Activated CD4-positive, alpha-beta T cell treated with anti-CD3 and anti-CD28 coated beads, Interleukin-2, amount 10 ng/mL, durations not matched to agents 7 days and 5 days (primary cell): Measurements from ENCODE around the gene HIVEP3. TPM values are rescaled to one million over a fixed set of nuclear protein-coding genes. Genes with fewer than 3 reads are reported as not detected.

Source experiments
- CTCF ChIA-PET: fragments of 350-600 bp; sonication (Branson Sonifier 250); formaldehyde crosslinking; loops from one replicate; lab custom pipeline; 2021; ENCODE audit warnings: antibody characterized with exemption; lab: Charles Lee
- POLR2A ChIA-PET: fragments of 350-600 bp; sonication (Branson Sonifier 250); formaldehyde crosslinking; loops from one replicate; lab custom pipeline; 2021; ENCODE audit warnings: antibody characterized with exemption; lab: Charles Lee
- DNase-seq: peaks from one replicate; pipeline ENCODE4 v3.0.0-alpha.2; 2020
- H3K27ac Mint-ChIP-seq: one replicate; pipeline ENCODE4 v1.8.0; 2021; ENCODE audit warnings: mild to moderate bottlenecking, moderate library complexity, mixed read lengths
- H3K27me3 Mint-ChIP-seq: one replicate; pipeline ENCODE4 v1.8.0; 2021; ENCODE audit warnings: mixed read lengths
- H3K36me3 Mint-ChIP-seq: one replicate; pipeline ENCODE4 v1.8.0; 2021; ENCODE audit warnings: low read depth, mixed read lengths
- H3K4me1 Mint-ChIP-seq: one replicate; pipeline ENCODE4 v1.8.0; 2021; ENCODE audit warnings: mixed read lengths
- H3K4me3 Mint-ChIP-seq: one replicate; pipeline ENCODE4 v1.8.0; 2021; ENCODE audit warnings: mild to moderate bottlenecking, moderate library complexity, mixed read lengths
- H3K9me3 Mint-ChIP-seq: one replicate; pipeline ENCODE4 v1.8.0; 2021; ENCODE audit warnings: mixed read lengths
- total RNA-seq, 2 experiments: library from RNA; stranded (reverse); gene quantifications; one replicate each; pipeline ENCODE4 v1.2.3, GENCODE V29; 2021

The HIVEP3 gene
- total RNA-seq, 2 experiments from 2014 or later = 18.4 to 21.5 TPM

GRCh38 chr1:41827991-41828570 lies 90.6 kb downstream of the HIVEP3 start:
- Mint-ChIP-seq H3K9me3 (peaks cover 2% of the 10 kb centered on the region), H3K4me3 (no peak overlapping the region), H3K27me3 (peaks cover 2% of the 10 kb centered on the region), H3K36me3 (no peaks in the 10 kb centered on the region), H3K27ac (no peak overlapping the region), H3K4me1 (no peaks in the 10 kb centered on the region)
- ChIA-PET CTCF (no interaction called here), POLR2A (no interaction called here)
- no peak for DNase-seq

DNA sequence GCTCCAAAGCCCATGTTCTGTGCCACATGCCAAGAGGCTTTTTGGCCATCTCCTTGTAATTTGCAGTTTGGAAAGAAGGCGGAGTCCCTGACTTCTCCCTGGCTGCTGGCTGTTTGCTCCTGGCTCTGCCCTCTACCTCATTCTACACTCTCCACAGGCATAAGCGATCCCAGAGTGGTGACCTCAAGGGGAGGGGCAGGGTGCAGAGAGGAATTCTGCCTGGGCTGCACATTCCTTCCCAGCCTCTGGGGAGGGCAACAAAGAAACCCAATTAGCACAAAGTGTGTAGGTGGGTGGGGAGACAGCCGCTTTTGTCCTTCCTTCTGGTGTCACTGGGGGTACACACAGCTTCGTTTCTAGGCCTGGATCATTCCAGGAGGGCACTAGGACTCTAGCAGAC lies 95.3 kb downstream of the HIVEP3 start:
- Mint-ChIP-seq H3K9me3 (peaks cover 2% of the 10 kb centered on the region), H3K4me1 (peaks cover 10% of the 10 kb centered on the region), H3K27me3 (peaks cover 6% of the 10 kb centered on the region), H3K36me3 (no peaks in the 10 kb centered on the region), H3K27ac (no peak overlapping the region), H3K4me3 (no peak overlapping the region)
- ChIA-PET POLR2A (no interaction called here), CTCF (interaction anchor here (1.2 kb wide), 1 partner anchor 263 kb away, joined by 3 read pairs; no protein-coding TSS in a partner anchor)
- DNase-seq = no peak

DNA sequence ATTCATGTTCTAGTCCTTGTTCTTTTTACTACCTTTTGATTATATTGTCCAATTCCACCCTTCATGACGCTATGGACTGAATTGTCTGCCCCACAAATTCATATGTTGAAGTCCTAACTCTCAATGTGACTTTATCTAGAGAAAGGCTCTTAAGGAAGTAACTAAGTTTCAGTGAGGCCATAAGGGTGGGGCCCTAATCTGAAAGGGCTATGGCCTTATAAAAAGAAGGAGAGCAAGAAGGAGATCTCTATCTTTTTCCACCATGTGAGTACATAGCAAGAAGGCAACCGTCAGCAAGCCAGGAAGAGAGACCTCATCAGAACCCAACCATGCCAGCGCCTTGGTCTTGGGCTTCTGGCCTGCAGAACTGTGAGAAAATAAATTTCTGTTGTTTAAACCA lies 95.9 kb downstream of the HIVEP3 start:
- ChIA-PET CTCF (interaction anchor here (1.2 kb wide), 1 partner anchor 262 kb away, joined by 3 read pairs; no protein-coding TSS in a partner anchor), POLR2A (no interaction called here)
- no peak overlapping the region for H3K4me3 Mint-ChIP-seq
- H3K4me1 Mint-ChIP-seq = peaks cover 10% of the 10 kb centered on the region
- no peak overlapping the region for H3K27ac Mint-ChIP-seq
- no peak for DNase-seq
- peaks cover 6% of the 10 kb centered on the region for H3K27me3 Mint-ChIP-seq
- peaks cover 2% of the 10 kb centered on the region for H3K9me3 Mint-ChIP-seq
- H3K36me3 Mint-ChIP-seq = no peaks in the 10 kb centered on the region

DNA sequence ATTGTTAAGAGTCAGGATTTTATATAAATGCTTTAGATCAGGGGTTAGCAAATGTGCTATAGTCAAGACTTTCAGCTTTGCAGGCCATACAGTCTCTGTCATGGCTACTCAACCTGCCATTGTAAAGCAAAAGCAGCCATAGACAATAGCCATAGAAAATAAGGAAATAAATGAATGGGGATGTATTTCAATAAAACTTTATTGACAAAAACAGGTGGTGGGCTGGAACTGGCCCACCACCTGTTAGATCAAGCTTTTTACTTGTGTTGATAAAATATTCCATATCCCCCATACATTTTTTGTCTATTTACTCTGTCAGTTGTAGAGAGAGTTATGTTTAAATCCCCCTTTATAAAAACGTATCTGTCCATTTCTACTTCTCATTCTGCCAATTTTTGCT lies 98.9 kb downstream of the HIVEP3 start:
- POLR2A ChIA-PET = no interaction called here
- Mint-ChIP-seq H3K27ac (no peak overlapping the region), H3K27me3 (peaks cover 6% of the 10 kb centered on the region), H3K36me3 (no peaks in the 10 kb centered on the region), H3K4me1 (peaks cover 10% of the 10 kb centered on the region), H3K4me3 (no peak overlapping the region), H3K9me3 (no peaks in the 10 kb centered on the region)
- no peak for DNase-seq
- CTCF ChIA-PET = no interaction called here

- Mint-ChIP-seq H3K4me1 (peaks cover 10% of the 10 kb centered on the region), H3K27ac (no peak overlapping the region), H3K4me3 (no peak overlapping the region), H3K9me3 (no peaks in the 10 kb centered on the region), H3K36me3 (no peaks in the 10 kb centered on the region), H3K27me3 (peaks cover 6% of the 10 kb centered on the region)
- no peak for DNase-seq
- CTCF ChIA-PET = no interaction called here
- POLR2A ChIA-PET = no interaction called here
Measured at GRCh38 chr1:41819069-41819468, 99.7 kb downstream of the HIVEP3 start.

- Mint-ChIP-seq H3K9me3 (no peaks in the 10 kb centered on the region), H3K4me1 (peaks cover 26% of the 10 kb centered on the region), H3K27ac (no peak overlapping the region), H3K27me3 (peaks cover 4% of the 10 kb centered on the region), H3K36me3 (no peaks in the 10 kb centered on the region), H3K4me3 (no peak overlapping the region)
- no peak for DNase-seq
- POLR2A ChIA-PET = no interaction called here
- CTCF ChIA-PET = no interaction called here
Measured at GRCh38 chr1:41816061-41816460, 102.7 kb downstream of the HIVEP3 start.

DNA sequence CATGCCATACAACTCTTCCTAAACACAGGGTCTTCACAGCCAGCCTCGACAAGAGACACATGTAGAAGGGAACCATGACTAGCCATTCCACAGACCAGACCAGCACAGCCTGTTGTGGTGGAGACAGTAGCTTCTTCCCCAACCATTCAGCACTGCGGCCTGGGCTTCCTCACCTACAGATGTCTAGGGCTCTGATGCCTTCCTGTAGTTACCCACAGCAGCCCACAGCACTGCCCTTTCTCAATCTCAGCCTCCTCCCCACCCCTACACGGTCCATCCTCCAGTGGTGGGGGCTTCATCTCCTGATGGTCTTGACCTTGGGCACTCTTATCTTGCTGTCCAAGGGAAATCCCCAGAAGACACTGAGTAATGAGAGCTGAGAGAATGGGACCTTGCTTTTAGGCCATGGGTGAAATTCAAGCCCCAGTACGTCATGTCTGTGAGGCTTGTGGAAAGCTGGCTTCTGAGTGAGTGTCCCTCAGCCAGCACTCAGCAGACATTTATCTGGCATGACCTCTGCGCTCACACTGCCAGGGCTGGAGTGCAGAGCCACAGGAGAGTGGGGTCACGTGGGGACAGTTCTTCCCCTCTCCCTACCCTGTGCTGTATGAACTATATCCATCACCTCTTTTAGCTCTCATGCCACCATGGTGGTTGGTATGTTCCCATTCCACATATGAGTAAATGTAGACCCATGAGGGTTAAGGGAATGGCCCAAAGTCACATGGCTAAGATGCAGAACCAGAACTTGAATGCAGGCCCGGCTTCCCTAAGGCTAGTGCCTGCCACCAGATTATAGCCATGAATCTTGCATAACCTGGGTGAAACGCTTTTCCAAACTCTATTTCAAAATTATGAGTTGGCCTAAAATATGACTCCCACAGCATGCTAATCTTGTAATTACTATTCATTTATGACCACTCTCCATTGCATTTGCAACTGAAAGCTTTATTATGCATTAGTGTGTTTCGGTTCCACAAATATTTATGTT lies 104.7 kb downstream of the HIVEP3 start:
- peaks cover under 1% of the 10 kb centered on the region for H3K27me3 Mint-ChIP-seq
- peaks cover 39% of the 10 kb centered on the region for H3K4me1 Mint-ChIP-seq
- no peak for DNase-seq
- ChIA-PET CTCF (interaction anchor here (0.7 to 1.2 kb wide), 2 partner anchors 161 to 321 kb away, joined by 3 read pairs; no protein-coding TSS in a partner anchor), POLR2A (no interaction called here)
- H3K36me3 Mint-ChIP-seq = no peaks in the 10 kb centered on the region
- no peak overlapping the region for H3K27ac Mint-ChIP-seq
- H3K4me3 Mint-ChIP-seq = no peak overlapping the region
- no peaks in the 10 kb centered on the region for H3K9me3 Mint-ChIP-seq

- Mint-ChIP-seq H3K4me3 (no peak overlapping the region), H3K4me1 (peaks cover 39% of the 10 kb centered on the region), H3K36me3 (no peaks in the 10 kb centered on the region), H3K27me3 (no peaks in the 10 kb centered on the region), H3K27ac (no peak overlapping the region), H3K9me3 (no peaks in the 10 kb centered on the region)
- DNase-seq = no peak
- ChIA-PET CTCF (interaction anchor here (0.7 to 1.4 kb wide), 3 partner anchors 85 to 321 kb away, joined by 3 read pairs; no protein-coding TSS in a partner anchor), POLR2A (no interaction called here)
Measured at GRCh38 chr1:41813226-41813625, 105.5 kb downstream of the HIVEP3 start.

DNA sequence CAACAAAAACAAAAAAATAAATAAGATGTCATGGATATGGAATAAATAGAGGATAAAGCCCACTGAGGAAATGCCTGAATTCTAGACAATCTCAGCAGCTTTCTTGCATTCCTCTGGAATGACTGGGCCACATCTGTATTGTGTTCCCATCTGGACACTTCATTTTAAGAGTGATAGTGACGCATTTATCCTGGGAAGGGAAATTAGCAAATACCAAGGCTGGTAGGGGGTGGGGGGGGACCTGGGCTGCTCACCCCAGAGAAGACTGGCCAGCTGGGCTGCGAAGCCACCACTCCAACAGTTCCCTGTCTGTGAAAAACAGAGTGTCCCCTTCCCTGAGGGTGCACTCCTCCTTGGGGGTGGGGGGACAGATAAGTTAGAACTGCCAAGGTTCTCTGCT lies 106.3 kb downstream of the HIVEP3 start:
- no peaks in the 10 kb centered on the region for H3K27me3 Mint-ChIP-seq
- peaks cover 47% of the 10 kb centered on the region for H3K4me1 Mint-ChIP-seq
- no peak overlapping the region for H3K4me3 Mint-ChIP-seq
- ChIA-PET POLR2A (interaction anchor here (1.1 kb wide), 1 partner anchor 107 kb away, joined by 3 read pairs; no protein-coding TSS in a partner anchor), CTCF (interaction anchor here (0.7 to 2.7 kb wide), 16 partner anchors 11 to 238 kb away, joined by 3 to 21 read pairs (median 3); no protein-coding TSS in a partner anchor)
- no peaks in the 10 kb centered on the region for H3K9me3 Mint-ChIP-seq
- no peaks in the 10 kb centered on the region for H3K36me3 Mint-ChIP-seq
- H3K27ac Mint-ChIP-seq = peak overlapping the region; percentile 15
- DNase-seq = no peak

GRCh38 chr1:41812051-41812450 lies 106.7 kb downstream of the HIVEP3 start:
- peaks cover 51% of the 10 kb centered on the region for H3K4me1 Mint-ChIP-seq
- peak; percentile 72 for DNase-seq
- H3K4me3 Mint-ChIP-seq = no peak overlapping the region
- CTCF ChIA-PET = interaction anchor here (0.5 to 2.7 kb wide), 19 partner anchors 11 to 875 kb away, joined by 3 to 21 read pairs (median 3); no protein-coding TSS in a partner anchor
- peak overlapping the region; percentile 15 for H3K27ac Mint-ChIP-seq
- no peaks in the 10 kb centered on the region for H3K36me3 Mint-ChIP-seq
- POLR2A ChIA-PET = interaction anchor here (0.6 to 1.1 kb wide), 2 partner anchors 108 to 285 kb away, joined by 3 to 4 read pairs; no protein-coding TSS in a partner anchor
- no peaks in the 10 kb centered on the region for H3K27me3 Mint-ChIP-seq
- no peaks in the 10 kb centered on the region for H3K9me3 Mint-ChIP-seq

GRCh38 chr1:41811051-41811795 lies 107.5 kb downstream of the HIVEP3 start:
- peak; percentile 30 for DNase-seq
- Mint-ChIP-seq H3K4me1 (peaks cover 59% of the 10 kb centered on the region), H3K27me3 (no peaks in the 10 kb centered on the region), H3K36me3 (no peaks in the 10 kb centered on the region), H3K27ac (peak overlapping the region; percentile 7), H3K4me3 (no peak overlapping the region), H3K9me3 (no peaks in the 10 kb centered on the region)
- CTCF ChIA-PET = interaction anchor here (0.5 to 2.7 kb wide), 18 partner anchors 10 to 876 kb away, joined by 3 to 21 read pairs (median 3); no protein-coding TSS in a partner anchor
- POLR2A ChIA-PET = interaction anchor here (0.6 to 1.1 kb wide), 2 partner anchors 109 to 286 kb away, joined by 3 to 4 read pairs; no protein-coding TSS in a partner anchor

GRCh38 chr1:41810446-41810845 lies 108.3 kb downstream of the HIVEP3 start:
- ChIA-PET CTCF (interaction anchor here (0.6 to 2.7 kb wide), 5 partner anchors 9 to 249 kb away, joined by 3 to 21 read pairs (median 5); no protein-coding TSS in a partner anchor), POLR2A (no interaction called here)
- Mint-ChIP-seq H3K4me3 (no peak overlapping the region), H3K4me1 (peaks cover 67% of the 10 kb centered on the region), H3K9me3 (no peaks in the 10 kb centered on the region), H3K36me3 (peaks cover 2% of the 10 kb centered on the region), H3K27ac (no peak overlapping the region), H3K27me3 (no peaks in the 10 kb centered on the region)
- peak; percentile 70 for DNase-seq
